Measurements from ENCODE around the gene CLECL1. TPM values are rescaled to one million over a fixed set of nuclear protein-coding genes. Genes with fewer than 3 reads are reported as not detected.

CLECL1 gene
- total and polyA plus RNA-seq, 9 of the 15 experiments (the other 6 are each of a cell fraction or from before 2014, with no cell fraction given), result 0.13 to 0.25 TPM; not detected in 7

GRCh38 chr12:9687228-9687627 lies 45.7 kb downstream of the CLECL1 start:
- H3K27me3 ChIP-seq (ENCODE audit: control insufficient read depth in 2 of 2, insufficient read depth in 2 of 2, low read length in 2 of 2), result no peaks in the 10 kb centered on the region
- peaks cover 5% of the 10 kb centered on the region; the same call in 2 of the 3 replicates for H3K36me3 ChIP-seq (ENCODE audit: control insufficient read depth, insufficient read depth, low read length)
- peak; percentile 29 for FAIRE-seq
- H3K4me3 ChIP-seq, result no peak overlapping the region
- no peaks in the 10 kb centered on the region for H4K20me1 ChIP-seq (replicated peaks; ENCODE audit: control insufficient read depth, insufficient read depth, low read length)
- no peaks in the 10 kb centered on the region; the same call in 1 of the 2 replicates for H3K9me3 ChIP-seq (replicated peaks; ENCODE audit: control insufficient read depth, insufficient read depth, low read depth, low read length)
- peaks cover 4 to 14% of the 10 kb centered on the region in 2 experiments; a peak in 3 of 5 replicates for H3K4me1 ChIP-seq (replicated peaks in 1 of 2; ENCODE audit: control insufficient read depth in 2 of 2, insufficient read depth in 2 of 2, low read length in 2 of 2)
- no peaks in the 10 kb centered on the region for H3K79me2 ChIP-seq (ENCODE audit: control insufficient read depth, insufficient read depth, low read length)
- intact Hi-C loops (cut with micrococcal nuclease) (loop anchor here (5.0 kb wide), 1 partner anchor 40 kb away; no protein-coding TSS in a partner anchor), in situ Hi-C loops (cut with MboI) (no loop called here)
- DNase-seq (ENCODE audit: extremely low read depth in 1 of 4, low spot score in 3 of 4), result peak; percentile 8 to 75 (median 15)
- no peaks in the 10 kb centered on the region for H3K9me1 ChIP-seq (ENCODE audit: control insufficient read depth, insufficient read depth, low read length)
- no peak overlapping the region for H3K27ac ChIP-seq (ENCODE audit: extremely low read depth, low read depth, low read length)
- POLR2A ChIA-PET, result interaction anchor here (0.8 to 1.6 kb wide), 2 partner anchors 12 to 40 kb away, joined by 3 to 4 read pairs; no protein-coding TSS in a partner anchor
- peak; percentile 38 for TF ChIP-seq PRDM10 (IDR thresholded peaks at IDR 0.05; ENCODE audit: partially characterized antibody)
- no peak for TF ChIP-seq ZNF444 (CRISPR knock-in tag; IDR thresholded peaks at IDR 0.05)
- 0 out of 2 replicates have a peak, but pooled peaks have one; percentile 6 for TF ChIP-seq ARID1B (IDR thresholded peaks at IDR 0.05)
- peak; percentile 23; the same call in 1 of the 2 replicates for TF ChIP-seq JUND (IDR thresholded peaks at IDR 0.05; ENCODE audit: borderline replicate concordance, low read depth, low read length)
- TF ChIP-seq JUND (tag; IDR thresholded peaks at IDR 0.05; ENCODE audit: borderline replicate concordance, low read depth, low read length), result no peak; the same call in 2 of the 3 replicates
- TF ChIP-seq, protein P1, sequence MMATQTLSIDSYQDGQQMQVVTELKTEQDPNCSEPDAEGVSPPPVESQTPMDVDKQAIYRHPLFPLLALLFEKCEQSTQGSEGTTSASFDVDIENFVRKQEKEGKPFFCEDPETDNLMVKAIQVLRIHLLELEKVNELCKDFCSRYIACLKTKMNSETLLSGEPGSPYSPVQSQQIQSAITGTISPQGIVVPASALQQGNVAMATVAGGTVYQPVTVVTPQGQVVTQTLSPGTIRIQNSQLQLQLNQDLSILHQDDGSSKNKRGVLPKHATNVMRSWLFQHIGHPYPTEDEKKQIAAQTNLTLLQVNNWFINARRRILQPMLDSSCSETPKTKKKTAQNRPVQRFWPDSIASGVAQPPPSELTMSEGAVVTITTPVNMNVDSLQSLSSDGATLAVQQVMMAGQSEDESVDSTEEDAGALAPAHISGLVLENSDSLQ (IDR thresholded peaks at IDR 0.05), result peak; percentile 73
- 0 out of 2 replicates have a peak, but pooled peaks have one; percentile 15 for TF ChIP-seq DPF2 (IDR thresholded peaks at IDR 0.05)
- peak; percentile 68 for ATAC-seq
- H3K4me2 ChIP-seq (ENCODE audit: insufficient read depth, low read length), result no peak overlapping the region
- CTCF ChIA-PET (ENCODE audit: low intra/inter-chr PET ratio), result no interaction called here
- H3K9ac ChIP-seq (ENCODE audit: insufficient read depth in 1 of 2, low read depth in 2 of 2, low read length in 2 of 2), result no peak overlapping the region
- no peak overlapping the region for H2AFZ ChIP-seq (ENCODE audit: low read depth, low read length)
- BruUV-seq (replicated peaks), result no TSS peak
- WGBS (ENCODE audit: insufficient coverage, low coverage, missing lambda C conversion rate), result 13% methylated on average over 1 of the region's 1 CpG
